Measurements from ENCODE around the gene SLC12A7. TPM values are rescaled to one million over a fixed set of nuclear protein-coding genes. Genes with fewer than 3 reads are reported as not detected.

Gene SLC12A7
- total RNA-seq, 1 donor from 2014 or later = 4.9 TPM

GRCh38 chr5:1035421-1036405 lies 76.2 kb downstream of the SLC12A7 start:
- peak; percentile 84 for DNase-seq (ENCODE audit: low spot score)
- Mint-ChIP-seq H3K36me3 (ENCODE audit: low read depth) (no peaks in the 10 kb centered on the region), H3K4me3 (ENCODE audit: unreplicated experiment) (no peak overlapping the region), H3K27ac (ENCODE audit: unreplicated experiment) (no peak overlapping the region), H3K4me1 (ENCODE audit: low read depth) (no peaks in the 10 kb centered on the region), H3K27me3 (ENCODE audit: low read depth) (peaks cover 22% of the 10 kb centered on the region), H3K9me3 (ENCODE audit: low read depth) (no peaks in the 10 kb centered on the region)
- no peak for TF ChIP-seq CTCF (IDR thresholded peaks at IDR 0.05)

- H3K4me3 Mint-ChIP-seq (ENCODE audit: unreplicated experiment) = no peak overlapping the region
- H3K27ac Mint-ChIP-seq (ENCODE audit: unreplicated experiment) = no peak overlapping the region
- no peaks in the 10 kb centered on the region for H3K9me3 Mint-ChIP-seq (ENCODE audit: low read depth)
- TF ChIP-seq CTCF (IDR thresholded peaks at IDR 0.05) = no peak
- no peak for DNase-seq (ENCODE audit: low spot score)
- peaks cover 22% of the 10 kb centered on the region for H3K27me3 Mint-ChIP-seq (ENCODE audit: low read depth)
- no peaks in the 10 kb centered on the region for H3K4me1 Mint-ChIP-seq (ENCODE audit: low read depth)
- no peaks in the 10 kb centered on the region for H3K36me3 Mint-ChIP-seq (ENCODE audit: low read depth)
Measured at GRCh38 chr5:1034986-1035385, 76.9 kb downstream of the SLC12A7 start.

GRCh38 chr5:1034421-1034905 lies 77.4 kb downstream of the SLC12A7 start:
- TF ChIP-seq CTCF (IDR thresholded peaks at IDR 0.05) = no peak
- no peaks in the 10 kb centered on the region for H3K9me3 Mint-ChIP-seq (ENCODE audit: low read depth)
- H3K27me3 Mint-ChIP-seq (ENCODE audit: low read depth) = peaks cover 25% of the 10 kb centered on the region
- H3K4me3 Mint-ChIP-seq (ENCODE audit: unreplicated experiment) = no peak overlapping the region
- DNase-seq (ENCODE audit: low spot score) = peak; percentile 73
- no peaks in the 10 kb centered on the region for H3K36me3 Mint-ChIP-seq (ENCODE audit: low read depth)
- H3K27ac Mint-ChIP-seq (ENCODE audit: unreplicated experiment) = no peak overlapping the region
- H3K4me1 Mint-ChIP-seq (ENCODE audit: low read depth) = no peaks in the 10 kb centered on the region

- Mint-ChIP-seq H3K4me3 (ENCODE audit: unreplicated experiment) (no peak overlapping the region), H3K27ac (ENCODE audit: unreplicated experiment) (no peak overlapping the region)
Measured at GRCh38 chr5:1033606-1034420, 78.0 kb downstream of the SLC12A7 start.

More at GRCh38 chr5:1033606-1034420, 78.0 kb downstream of the SLC12A7 start:
- H3K9me3 Mint-ChIP-seq (ENCODE audit: low read depth) = no peaks in the 10 kb centered on the region
- H3K27me3 Mint-ChIP-seq (ENCODE audit: low read depth) = peaks cover 29% of the 10 kb centered on the region
- H3K4me1 Mint-ChIP-seq (ENCODE audit: low read depth) = no peaks in the 10 kb centered on the region
- DNase-seq (ENCODE audit: low spot score) = peak; percentile 51
- H3K36me3 Mint-ChIP-seq (ENCODE audit: low read depth) = no peaks in the 10 kb centered on the region
- TF ChIP-seq CTCF (IDR thresholded peaks at IDR 0.05) = no peak

Data from chondrocyte (in vitro differentiated cells).